IMR-90 (cell line): Measurements from ENCODE around the gene SFTPB. TPM values are rescaled to one million over a fixed set of nuclear protein-coding genes. Genes with fewer than 3 reads are reported as not detected.

Source experiments
- ATAC-seq: fragments of 200-7000 bp; cut with Tn5 transposase; 2 replicates; pipeline ENCODE4 v1.9.1; 2020; ENCODE audit warnings: low read depth, mild to moderate bottlenecking, moderate library complexity
- BruUV-seq: library from RNA; stranded (reverse); fragments of 400-500 nt; replicated peaks from 2 replicates; lab custom pipeline; 2021; lab: Mats Ljungman, UMichigan
- CTCF ChIA-PET: fragments of 300-600 bp; formaldehyde crosslinking; extraction: SDS; loops from one replicate; lab custom pipeline; 2021; ENCODE audit warnings: antibody characterized with exemption; lab: Yijun Ruan, JAX
- POLR2A ChIA-PET: fragments of 300-600 bp; sonication (Branson Sonifier 250); formaldehyde crosslinking; loops from one replicate; lab custom pipeline; 2022; ENCODE audit warnings: antibody characterized with exemption; ENCODE audit not compliant: unreplicated experiment; lab: Charles Lee
- DNase-seq: peaks from one replicate; pipeline ENCODE4 v3.0.0; 2013
- H2AFZ ChIP-seq: replicated peaks from 2 replicates; pipeline ENCODE3; 2013; ENCODE audit warnings: low read length, mild to moderate bottlenecking; ENCODE audit not compliant: poor library complexity
- H2AK5ac ChIP-seq: 2 replicates; pipeline ENCODE4 v1.6.1; 2013; ENCODE audit warnings: low read depth, low read length, inconsistent platforms
- H2AK9ac ChIP-seq: replicated peaks from 2 replicates; pipeline ENCODE3; 2013; ENCODE audit warnings: mild to moderate bottlenecking, low read depth, low read length, moderate library complexity; ENCODE audit not compliant: poor library complexity
- H2BK120ac ChIP-seq: 2 replicates; pipeline ENCODE4 v1.6.1; 2013; ENCODE audit warnings: low read depth, low read length, inconsistent platforms
- H2BK15ac ChIP-seq: 3 replicates; pipeline ENCODE4 v1.6.1; 2013; ENCODE audit warnings: low read depth, low read length, inconsistent platforms
- H2BK20ac ChIP-seq: 2 replicates; pipeline ENCODE4 v1.6.1; 2013; ENCODE audit warnings: low read depth, mild to moderate bottlenecking, inconsistent platforms, low read length, moderate library complexity
- H2BK5ac ChIP-seq: 2 replicates; pipeline ENCODE4 v1.6.1; 2013; ENCODE audit warnings: mild to moderate bottlenecking, low read depth, low read length, inconsistent platforms; ENCODE audit not compliant: poor library complexity, severe bottlenecking
- H3K14ac ChIP-seq: replicated peaks from 2 replicates; pipeline ENCODE4 v1.6.1; 2013; ENCODE audit warnings: low read depth, low read length, inconsistent platforms
- H3K18ac ChIP-seq: 2 replicates; pipeline ENCODE4 v1.6.1; 2013; ENCODE audit warnings: low read depth, low read length, control low read depth
- H3K23ac ChIP-seq: 2 replicates; pipeline ENCODE4 v1.6.1; 2013; ENCODE audit warnings: low read depth, low read length, inconsistent platforms
- H3K27ac ChIP-seq: 2 replicates; pipeline ENCODE4 v1.5.1; 2013; ENCODE audit warnings: mild to moderate bottlenecking, control low read depth, low read length; ENCODE audit not compliant: insufficient read depth
- H3K27me3 ChIP-seq: 2 replicates; pipeline ENCODE4 v1.6.1; 2013; ENCODE audit warnings: low read length; ENCODE audit not compliant: control insufficient read depth, insufficient read depth
- H3K36me3 ChIP-seq: 2 replicates; pipeline ENCODE4 v1.6.1; 2013; ENCODE audit warnings: low read length, mixed read lengths; ENCODE audit not compliant: control insufficient read depth, insufficient read depth
- H3K4ac ChIP-seq: 2 replicates; pipeline ENCODE4 v1.6.1; 2013; ENCODE audit warnings: low read depth, low read length, inconsistent platforms
- H3K4me1 ChIP-seq: 2 replicates; pipeline ENCODE4 v1.6.1; 2013; ENCODE audit warnings: low read length, mixed read lengths; ENCODE audit not compliant: control insufficient read depth, insufficient read depth
- H3K4me2 ChIP-seq: 2 replicates; pipeline ENCODE4 v1.6.1; 2013; ENCODE audit warnings: low read depth, mild to moderate bottlenecking, control low read depth, low read length, moderate library complexity
- H3K4me3 ChIP-seq: 2 replicates; pipeline ENCODE4 v1.5.1; 2013; ENCODE audit warnings: low read depth, mild to moderate bottlenecking, control low read depth, low read length, moderate library complexity; ENCODE audit not compliant: insufficient read depth
- H3K56ac ChIP-seq: 2 replicates; pipeline ENCODE4 v1.6.1; 2013; ENCODE audit warnings: low read length, inconsistent platforms; ENCODE audit not compliant: insufficient read depth; ENCODE audit errors: extremely low read depth
- H3K79me1 ChIP-seq, 2 experiments: 2 replicates each; pipeline ENCODE4 v1.6.1; 2013; ENCODE audit warnings: low read length in 2 of 2, inconsistent platforms in 1 of 2, low read depth in 1 of 2
- H3K9ac ChIP-seq: 2 replicates; pipeline ENCODE4 v1.6.1; 2013; ENCODE audit warnings: low read depth, low read length, control low read depth
- H3K9me1 ChIP-seq: 2 replicates; pipeline ENCODE4 v1.6.1; 2013; ENCODE audit warnings: low read length, inconsistent platforms; ENCODE audit not compliant: insufficient read depth
- H3K9me3 ChIP-seq: 2 replicates; pipeline ENCODE4 v1.6.1; 2013; ENCODE audit warnings: low read length; ENCODE audit not compliant: control insufficient read depth, insufficient read depth
- H4K20me1 ChIP-seq: 2 replicates; pipeline ENCODE4 v1.6.1; 2013; ENCODE audit warnings: low read length, inconsistent platforms; ENCODE audit not compliant: insufficient read depth
- H4K5ac ChIP-seq: 2 replicates; pipeline ENCODE4 v1.6.1; 2013; ENCODE audit warnings: mild to moderate bottlenecking, low read depth, low read length, control low read depth
- H4K8ac ChIP-seq, 2 experiments: 2 replicates each; pipeline ENCODE4 v1.6.1; 2013; ENCODE audit warnings: low read depth in 2 of 2, low read length in 2 of 2, control low read depth in 1 of 2, inconsistent platforms in 1 of 2
- H4K91ac ChIP-seq: 2 replicates; pipeline ENCODE4 v1.6.1; 2013; ENCODE audit warnings: low read depth, low read length, inconsistent platforms; ENCODE audit not compliant: insufficient read depth
- BHLHE40 ChIP-seq: fragments of 150-350 bp; IDR thresholded peaks from 2 replicates; pipeline ENCODE4 v1.6.1; 2016; ENCODE audit warnings: mild to moderate bottlenecking, low read depth, low read length
- CEBPB ChIP-seq: IDR thresholded peaks from 2 replicates; pipeline ENCODE4 v1.6.1; 2012; ENCODE audit warnings: low read depth, low read length, improper control_type of control experiment
- CHD1 ChIP-seq: IDR thresholded peaks from 2 replicates; pipeline ENCODE4 v1.6.1; 2012; ENCODE audit warnings: low read depth, low read length, improper control_type of control experiment
- ELK1 ChIP-seq: fragments of 150-350 bp; IDR thresholded peaks from 2 replicates; pipeline ENCODE4 v1.6.1; 2016; ENCODE audit warnings: low read depth, mild to moderate bottlenecking, low read length, moderate library complexity, borderline replicate concordance
- FOS ChIP-seq: fragments of 150-350 bp; IDR thresholded peaks from 2 replicates; pipeline ENCODE4 v1.6.1; 2016; ENCODE audit warnings: low read depth, low read length
- MAFK ChIP-seq: IDR thresholded peaks from 2 replicates; pipeline ENCODE4 v1.6.1; 2012; ENCODE audit warnings: low read depth, low read length, improper control_type of control experiment
- MAZ ChIP-seq: IDR thresholded peaks from 2 replicates; pipeline ENCODE4 v1.6.1; 2012; ENCODE audit warnings: low read depth, mild to moderate bottlenecking, low read length, improper control_type of control experiment, moderate library complexity, borderline replicate concordance
- MXI1 ChIP-seq: IDR thresholded peaks from 2 replicates; pipeline ENCODE4 v1.6.1; 2012; ENCODE audit warnings: low read depth, mild to moderate bottlenecking, low read length, moderate library complexity, borderline replicate concordance
- NFE2L2 ChIP-seq: fragments of 150-350 bp; IDR thresholded peaks from 2 replicates; pipeline ENCODE4 v1.6.1; 2016; ENCODE audit warnings: low read depth, mild to moderate bottlenecking, low read length
- POLR2A ChIP-seq: IDR thresholded peaks from 2 replicates; pipeline ENCODE4 v1.6.1; 2012; ENCODE audit warnings: mild to moderate bottlenecking, low read depth, low read length
- RAD21 ChIP-seq: IDR thresholded peaks from 2 replicates; pipeline ENCODE4 v1.6.1; 2012; ENCODE audit warnings: low read length, improper control_type of control experiment
- RCOR1 ChIP-seq: IDR thresholded peaks from 2 replicates; pipeline ENCODE4 v1.6.1; 2012; ENCODE audit warnings: mild to moderate bottlenecking, low read length, improper control_type of control experiment; ENCODE audit not compliant: insufficient replicate concordance
- RFX5 ChIP-seq: IDR thresholded peaks from 2 replicates; pipeline ENCODE4 v1.8.0; 2012; ENCODE audit warnings: low read depth, mild to moderate bottlenecking, low read length, moderate library complexity
- SMC3 ChIP-seq: fragments of 150-350 bp; IDR thresholded peaks from 2 replicates; pipeline ENCODE4 v1.6.1; 2016; ENCODE audit warnings: low read depth, mild to moderate bottlenecking, antibody characterized with exemption, low read length, moderate library complexity
- WGBS, 2 experiments: methylation state at CpG; one replicate each; pipeline versions ENCODE4 v1.1.5 to v1.1.7; 2013; ENCODE audit warnings: missing lambda C conversion rate in 2 of 2; ENCODE audit not compliant: insufficient read length in 1 of 2; ENCODE audit errors: extremely low coverage in 2 of 2; 5-methylcytosine and 5-hydroxymethylcytosine counted together
- dilution Hi-C: fragments of 300-500 bp; cut with HindIII; formaldehyde crosslinking; loops from one replicate; pipeline ENCODE4 v1.14.3; 2018; ENCODE audit warnings: low sequenced_read_pairs; ENCODE audit not compliant: unreplicated experiment
- in situ Hi-C: fragments of 300-500 bp; cut with MboI; formaldehyde crosslinking; loops from 3 replicates; pipeline ENCODE4 v1.14.3; 2019; ENCODE audit warnings: low sequenced_read_pairs, inconsistent platforms, mixed read lengths
- intact Hi-C: fragments of 100-400 bp; cut with micrococcal nuclease; formaldehyde crosslinking; loops from 2 replicates; pipeline ENCODE4 v1.10.0; 2022
- polyA plus RNA-seq, 3 experiments: library from polyadenylated mRNA; depleted of rRNA; stranded (reverse); fragments of >200 nt; gene quantifications; 2 replicates each; pipeline ENCODE4 v1.2.3, GENCODE V29; 2012; ENCODE audit warnings: low replicate concordance in 1 of 3
- total RNA-seq: library from RNA; depleted of rRNA; stranded (reverse); fragments of >200 nt; gene quantifications from 2 replicates; pipeline ENCODE4 v1.2.3, GENCODE V29; 2012
- TF ChIP-seq, protein P1 (sequence below): conservative IDR thresholded peaks from 2 replicates; pipeline ENCODE4 v1.5.1; 2012; ENCODE audit warnings: mild to moderate bottlenecking, low read depth, low read length, improper control_type of control experiment
- TF ChIP-seq, protein P2 (sequence below): fragments of 150-350 bp; IDR thresholded peaks from 2 replicates; pipeline ENCODE4 v1.6.1; 2017; ENCODE audit warnings: mild to moderate bottlenecking, antibody characterized with exemption, low read length, low read depth

The SFTPB gene
- total and polyA plus RNA-seq, 2 of the 4 experiments (the other 2 are of a cell fraction), result not detected

DNA sequence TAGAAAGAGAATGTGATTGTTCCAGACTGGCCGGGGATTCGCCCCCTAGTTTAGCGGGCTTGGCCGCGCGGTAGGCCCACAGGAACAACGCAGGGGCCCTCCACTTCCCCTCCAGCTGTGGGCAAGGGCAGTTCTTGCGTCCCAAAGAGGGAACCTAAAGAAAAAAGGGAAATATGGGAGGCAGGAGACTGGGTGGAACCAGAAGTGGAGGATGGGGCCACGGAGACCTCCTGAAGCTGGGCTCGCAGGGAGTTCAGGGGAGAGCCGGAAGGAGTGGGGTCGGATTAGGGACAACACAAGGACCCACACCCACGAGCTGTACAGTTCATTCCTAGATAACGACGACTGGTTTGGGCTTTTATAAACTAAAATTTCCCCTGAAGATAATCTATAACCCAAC is 44.3 kb upstream of the SFTPB start:
- POLR2A ChIA-PET, result no interaction called here
- Histone ChIP-seq H3K56ac (no peak overlapping the region), H2BK20ac (no peak overlapping the region), H4K20me1 (no peaks in the 10 kb centered on the region), H2AFZ (no peak overlapping the region), H4K5ac (no peak overlapping the region), H3K9ac (no peak overlapping the region), H3K4ac (no peak overlapping the region), H2AK5ac (no peak overlapping the region), H2AK9ac (no peak overlapping the region), H3K4me3 (no peak overlapping the region), H3K79me1 (no peaks in the 10 kb centered on the region), H3K36me3 (no peaks in the 10 kb centered on the region), H4K8ac (no peak overlapping the region), H3K14ac (no peak overlapping the region), H2BK120ac (no peak overlapping the region), H2BK15ac (no peak overlapping the region), H3K27ac (no peak overlapping the region), H3K9me1 (no peaks in the 10 kb centered on the region), H3K18ac (no peak overlapping the region), H3K9me3 (no peaks in the 10 kb centered on the region), H3K23ac (no peak overlapping the region), H4K91ac (no peak overlapping the region), H2BK5ac (no peak overlapping the region), H3K4me1 (peaks cover 4% of the 10 kb centered on the region; the same call in 1 of the 2 replicates), H3K4me2 (no peak overlapping the region), H3K27me3 (peaks cover 3% of the 10 kb centered on the region)
- no TSS peak for BruUV-seq
- in situ Hi-C loops (no loop called here), intact Hi-C loops (no loop called here), dilution Hi-C loops (no loop called here)
- CTCF ChIA-PET, result interaction anchor here (0.9 kb wide), 1 partner anchor 101 kb away, joined by 3 read pairs; no protein-coding TSS in a partner anchor
- ATAC-seq (no peak), DNase-seq (no peak)
- TF ChIP-seq FOS, result no peak
- TF ChIP-seq MXI1, result no peak
- TF ChIP-seq MAZ, result no peak
- TF ChIP-seq SMC3, result no peak
- TF ChIP-seq NFE2L2, result no peak
- TF ChIP-seq CEBPB, result no peak
- no peak for TF ChIP-seq POLR2A
- no peak for TF ChIP-seq RFX5
- TF ChIP-seq MAFK, result no peak
- TF ChIP-seq RAD21, result no peak
- TF ChIP-seq RCOR1, result no peak
- TF ChIP-seq, protein P1, sequence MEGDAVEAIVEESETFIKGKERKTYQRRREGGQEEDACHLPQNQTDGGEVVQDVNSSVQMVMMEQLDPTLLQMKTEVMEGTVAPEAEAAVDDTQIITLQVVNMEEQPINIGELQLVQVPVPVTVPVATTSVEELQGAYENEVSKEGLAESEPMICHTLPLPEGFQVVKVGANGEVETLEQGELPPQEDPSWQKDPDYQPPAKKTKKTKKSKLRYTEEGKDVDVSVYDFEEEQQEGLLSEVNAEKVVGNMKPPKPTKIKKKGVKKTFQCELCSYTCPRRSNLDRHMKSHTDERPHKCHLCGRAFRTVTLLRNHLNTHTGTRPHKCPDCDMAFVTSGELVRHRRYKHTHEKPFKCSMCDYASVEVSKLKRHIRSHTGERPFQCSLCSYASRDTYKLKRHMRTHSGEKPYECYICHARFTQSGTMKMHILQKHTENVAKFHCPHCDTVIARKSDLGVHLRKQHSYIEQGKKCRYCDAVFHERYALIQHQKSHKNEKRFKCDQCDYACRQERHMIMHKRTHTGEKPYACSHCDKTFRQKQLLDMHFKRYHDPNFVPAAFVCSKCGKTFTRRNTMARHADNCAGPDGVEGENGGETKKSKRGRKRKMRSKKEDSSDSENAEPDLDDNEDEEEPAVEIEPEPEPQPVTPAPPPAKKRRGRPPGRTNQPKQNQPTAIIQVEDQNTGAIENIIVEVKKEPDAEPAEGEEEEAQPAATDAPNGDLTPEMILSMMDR, result no peak
- TF ChIP-seq CHD1, result no peak
- no peak for TF ChIP-seq BHLHE40
- no peak for TF ChIP-seq ELK1
- TF ChIP-seq, protein P2, sequence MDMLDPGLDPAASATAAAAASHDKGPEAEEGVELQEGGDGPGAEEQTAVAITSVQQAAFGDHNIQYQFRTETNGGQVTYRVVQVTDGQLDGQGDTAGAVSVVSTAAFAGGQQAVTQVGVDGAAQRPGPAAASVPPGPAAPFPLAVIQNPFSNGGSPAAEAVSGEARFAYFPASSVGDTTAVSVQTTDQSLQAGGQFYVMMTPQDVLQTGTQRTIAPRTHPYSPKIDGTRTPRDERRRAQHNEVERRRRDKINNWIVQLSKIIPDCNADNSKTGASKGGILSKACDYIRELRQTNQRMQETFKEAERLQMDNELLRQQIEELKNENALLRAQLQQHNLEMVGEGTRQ, result no peak
- WGBS, 2 experiments, result 80% methylated on average over 1 of the region's 15 CpGs; no CpG with 5 or more reads in 1 of the 2 experiments
